WERI-Rb-1 (cell line): ENCODE data around the gene OCIAD1.
"Not testable (repeated sequence)": the region's sequence is repeated elsewhere in the genome, so short reads cannot be mapped to it uniquely, and the experiment has no call there.

Experiments used
- DNase-seq: peaks from one replicate; pipeline ENCODE4 v3.0.0-alpha.2; 2020
- H3K27ac ChIP-seq: fragments of 250-450 bp; sonication (Bioruptor Pico); 2 replicates; pipeline ENCODE4 v1.5.1; 2020; ENCODE audit warnings: mild to moderate bottlenecking, moderate library complexity
- H3K27me3 ChIP-seq: fragments of 250-450 bp; sonication (Bioruptor Pico); 2 replicates; pipeline ENCODE4 v1.5.1; 2021; ENCODE audit warnings: mild to moderate bottlenecking, low read depth, moderate library complexity; ENCODE audit not compliant: insufficient read depth, severe bottlenecking
- H3K36me3 ChIP-seq: fragments of 250-450 bp; sonication (Bioruptor Pico); 2 replicates; pipeline ENCODE4 v1.5.1; 2020; ENCODE audit warnings: mild to moderate bottlenecking, moderate library complexity
- H3K4me3 ChIP-seq: 2 replicates; pipeline ENCODE4 v1.5.1; 2011; ENCODE audit warnings: low read depth, mild to moderate bottlenecking, control low read depth, low read length
- H3K9me3 ChIP-seq: fragments of 250-450 bp; sonication (Bioruptor Pico); 2 replicates; pipeline ENCODE4 v1.5.1; 2021; ENCODE audit warnings: mild to moderate bottlenecking, moderate library complexity; ENCODE audit not compliant: severe bottlenecking
- CTCF ChIP-seq: IDR thresholded peaks from 2 replicates; pipeline ENCODE4 v1.5.1; 2011; ENCODE audit warnings: low read depth, mild to moderate bottlenecking, control low read depth, inconsistent platforms, low read length

The OCIAD1 gene

DNA sequence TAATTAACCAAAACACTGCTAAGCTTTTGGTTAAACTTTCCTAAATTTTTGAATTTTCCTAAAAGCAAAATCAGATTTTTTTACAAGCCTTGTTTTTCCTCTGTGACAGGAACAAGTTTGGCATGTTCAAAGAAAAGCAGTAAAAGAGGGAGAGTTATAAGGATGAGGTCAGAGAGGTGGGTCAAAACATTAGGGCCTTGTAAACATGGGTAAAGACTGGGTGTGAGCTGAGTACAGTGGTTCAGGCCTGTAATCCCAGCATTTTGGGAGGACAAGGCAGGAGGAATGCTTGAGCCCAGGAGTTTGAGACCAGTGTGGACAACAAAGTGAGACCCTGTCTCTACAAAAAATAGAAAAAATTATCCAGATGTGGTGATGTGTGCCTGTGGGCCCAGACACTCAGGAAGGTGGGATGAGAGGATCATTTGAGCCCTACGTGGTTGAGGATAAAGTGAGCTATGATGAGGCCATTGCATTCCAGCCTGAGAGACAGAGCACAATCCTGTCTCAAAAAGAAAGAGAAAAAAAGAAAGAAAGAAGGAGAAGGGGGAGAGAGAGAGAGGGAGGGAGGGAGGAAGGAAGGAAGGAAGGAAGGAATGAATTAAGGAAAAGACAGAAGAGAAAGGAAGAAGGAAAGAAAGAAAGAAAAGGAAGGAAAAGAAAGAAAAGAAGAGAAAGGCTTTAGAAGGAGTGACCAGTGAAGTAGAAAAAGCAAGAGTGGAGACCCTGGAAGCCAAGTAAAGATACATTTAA, 33.8 kb upstream of the OCIAD1 start:
- no peak for DNase-seq
- no peak for TF ChIP-seq CTCF
- Histone ChIP-seq H3K36me3 (no peaks in the 10 kb centered on the region), H3K27ac (no peak overlapping the region), H3K27me3 (no peaks in the 10 kb centered on the region), H3K4me3 (no peak overlapping the region), H3K9me3 (no peaks in the 10 kb centered on the region)

- no peaks in the 10 kb centered on the region for H3K27me3 ChIP-seq
- DNase-seq, result no peak
- H3K36me3 ChIP-seq, result no peaks in the 10 kb centered on the region
- TF ChIP-seq CTCF, result no peak
- no peaks in the 10 kb centered on the region for H3K9me3 ChIP-seq
- no peak overlapping the region for H3K27ac ChIP-seq
- no peak overlapping the region for H3K4me3 ChIP-seq
Measured at GRCh38 chr4:48798117-48798516, 32.8 kb upstream of the OCIAD1 start.

DNA sequence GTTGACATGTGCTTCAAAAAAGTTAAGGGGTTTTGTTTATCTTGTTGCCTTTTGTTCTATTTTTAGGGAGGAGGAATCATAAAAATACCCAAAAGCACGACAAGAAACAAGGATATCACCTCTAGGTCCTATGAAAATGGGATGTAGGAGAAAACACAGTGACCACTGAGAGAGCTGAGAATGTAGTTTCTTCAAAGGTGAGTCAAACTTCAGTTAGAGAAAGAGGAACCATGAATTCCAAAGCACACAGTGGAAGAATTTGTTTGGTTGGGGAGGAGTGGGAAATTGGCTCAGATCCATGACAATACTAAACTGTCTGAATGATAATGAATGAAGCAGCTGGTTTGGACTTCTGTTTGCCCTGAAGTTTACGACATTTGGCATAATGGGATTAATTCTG, 31.7 kb upstream of the OCIAD1 start:
- no peak overlapping the region for H3K27ac ChIP-seq
- no peaks in the 10 kb centered on the region for H3K9me3 ChIP-seq
- no peaks in the 10 kb centered on the region for H3K27me3 ChIP-seq
- no peak overlapping the region for H3K4me3 ChIP-seq
- no peak for DNase-seq
- no peak for TF ChIP-seq CTCF
- no peaks in the 10 kb centered on the region for H3K36me3 ChIP-seq

DNA sequence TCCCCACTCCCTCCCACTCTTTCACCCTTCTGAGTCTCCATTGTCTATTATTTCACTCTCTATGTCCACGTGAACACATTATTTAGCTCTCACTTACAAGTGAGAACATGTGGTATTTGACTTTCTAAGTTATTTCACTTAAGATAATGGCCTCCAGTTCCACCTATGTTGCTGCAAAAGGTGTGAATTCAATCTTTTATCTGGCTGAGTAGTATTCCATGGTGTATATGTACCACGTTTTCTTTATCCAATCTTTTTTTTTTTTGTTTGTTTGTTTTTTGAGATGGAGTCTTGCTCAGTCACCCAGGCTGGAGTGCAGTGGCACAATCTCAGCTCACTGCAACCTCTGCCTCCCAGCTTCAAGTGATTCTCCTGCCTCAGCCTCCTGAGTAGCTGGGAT, 30.7 kb upstream of the OCIAD1 start:
- not testable (repeated sequence) for H3K9me3 ChIP-seq, H3K27me3 ChIP-seq, H3K27ac ChIP-seq, H3K4me3 ChIP-seq, DNase-seq, H3K36me3 ChIP-seq

DNA sequence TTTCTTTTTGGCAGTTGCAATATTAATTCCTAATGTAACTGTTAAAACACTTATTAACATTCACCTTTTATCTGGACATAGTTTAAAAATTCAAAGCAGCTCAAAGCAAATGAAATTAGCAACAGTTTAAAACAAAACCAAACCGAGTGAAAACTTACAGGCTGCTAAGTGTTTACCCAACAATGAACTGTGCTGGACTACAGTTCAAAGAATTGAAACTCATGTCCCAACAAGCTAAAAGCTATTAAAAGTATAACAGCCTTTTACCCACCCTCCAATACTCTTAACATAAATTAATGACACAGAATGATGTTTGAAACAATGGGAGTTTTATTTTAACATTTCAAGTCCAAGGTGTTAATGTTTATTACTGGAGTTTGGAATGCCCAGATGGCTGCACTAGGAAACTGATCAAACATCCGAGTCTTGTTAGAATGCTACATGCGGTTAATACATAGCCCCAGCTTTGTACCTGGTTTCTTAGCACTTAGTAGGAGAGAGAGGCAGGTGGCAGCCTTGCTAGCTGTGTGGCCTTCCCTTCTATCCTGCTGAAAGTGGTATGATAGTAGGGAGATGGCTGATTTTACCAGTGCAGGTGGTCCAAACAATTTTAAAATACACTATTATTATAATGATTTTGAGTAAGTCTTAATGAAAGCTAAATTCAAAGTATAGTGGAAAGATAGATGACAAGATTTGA, 29.7 kb upstream of the OCIAD1 start:
- DNase-seq, result no peak
- Histone ChIP-seq H3K9me3 (no peaks in the 10 kb centered on the region), H3K4me3 (no peak overlapping the region), H3K27me3 (no peaks in the 10 kb centered on the region), H3K27ac (no peak overlapping the region), H3K36me3 (no peaks in the 10 kb centered on the region)
- no peak for TF ChIP-seq CTCF

GRCh38 chr4:48804584-48805301, 26.1 kb upstream of the OCIAD1 start:
- Histone ChIP-seq H3K4me3 (no peak overlapping the region), H3K36me3 (no peaks in the 10 kb centered on the region), H3K27ac (no peak overlapping the region), H3K9me3 (no peaks in the 10 kb centered on the region), H3K27me3 (no peaks in the 10 kb centered on the region)
- no peak for TF ChIP-seq CTCF
- DNase-seq, result peak; percentile 31
